Caco-2 (cell line): ENCODE data around the gene BTRC. TPM values are rescaled to one million over a fixed set of nuclear protein-coding genes. Genes with fewer than 3 reads are reported as not detected.

Experiments used
- BruUV-seq: library from RNA; stranded (reverse); fragments of 400-500 nt; replicated peaks from 2 replicates; lab custom pipeline; 2021; lab: Mats Ljungman, UMichigan
- CTCF ChIA-PET: fragments of 300-600 bp; sonication (Branson Sonifier 250); formaldehyde crosslinking; loops from one replicate; lab custom pipeline; 2022; ENCODE audit warnings: antibody characterized with exemption; lab: Charles Lee
- POLR2A ChIA-PET: fragments of 300-600 bp; sonication (Branson Sonifier 250); formaldehyde crosslinking; loops from one replicate; lab custom pipeline; 2022; ENCODE audit warnings: antibody characterized with exemption; lab: Charles Lee
- DNase-seq, 2 experiments: peaks; one replicate each; pipeline versions ENCODE4 v3.0.0 to v3.0.0-alpha.2; 2020 to 2022
- H3K27me3 ChIP-seq: replicated peaks from 2 replicates; pipeline ENCODE4 v1.6.0; 2011; ENCODE audit warnings: low read length; ENCODE audit not compliant: control insufficient read depth, insufficient read depth
- H3K36me3 ChIP-seq: 2 replicates; pipeline ENCODE4 v1.5.1; 2011; ENCODE audit warnings: low read length; ENCODE audit not compliant: control insufficient read depth, insufficient read depth
- H3K4me1 ChIP-seq: fragments of 250-450 bp; sonication (Bioruptor Pico); 2 replicates; pipeline ENCODE4 v1.5.1; 2020; ENCODE audit warnings: mild to moderate bottlenecking
- H3K4me3 ChIP-seq: 2 replicates; pipeline ENCODE4 v1.5.1; 2011; ENCODE audit warnings: low read depth, mild to moderate bottlenecking, control low read depth, low read length
- H3K9me3 ChIP-seq: fragments of 250-450 bp; sonication (Bioruptor Pico); 2 replicates; pipeline ENCODE4 v1.5.1; 2020; ENCODE audit warnings: mild to moderate bottlenecking, moderate library complexity
- H3K27ac Mint-ChIP-seq: one replicate; pipeline ENCODE4 v1.8.0; 2022; ENCODE audit warnings: mixed read lengths; ENCODE audit not compliant: unreplicated experiment
- H3K27me3 Mint-ChIP-seq: one replicate; pipeline ENCODE4 v1.8.0; 2022; ENCODE audit warnings: mixed read lengths; ENCODE audit not compliant: insufficient read depth, unreplicated experiment
- H3K36me3 Mint-ChIP-seq: one replicate; pipeline ENCODE4 v1.8.0; 2022; ENCODE audit warnings: mild to moderate bottlenecking, mixed read lengths; ENCODE audit not compliant: insufficient read depth, unreplicated experiment
- H3K4me1 Mint-ChIP-seq: one replicate; pipeline ENCODE4 v1.8.0; 2022; ENCODE audit warnings: low read depth, mixed read lengths; ENCODE audit not compliant: unreplicated experiment
- H3K4me3 Mint-ChIP-seq: one replicate; pipeline ENCODE4 v1.8.0; 2022; ENCODE audit warnings: mild to moderate bottlenecking, moderate library complexity, mixed read lengths; ENCODE audit not compliant: unreplicated experiment
- H3K9me3 Mint-ChIP-seq: one replicate; pipeline ENCODE4 v1.8.0; 2022; ENCODE audit warnings: mixed read lengths; ENCODE audit not compliant: unreplicated experiment
- intact Hi-C: fragments of 100-400 bp; cut with micrococcal nuclease; formaldehyde crosslinking; loops from one replicate; pipeline ENCODE4 v1.10.0; 2022; ENCODE audit not compliant: unreplicated experiment
- total RNA-seq: library from RNA; stranded (reverse); gene quantifications from 2 replicates; pipeline ENCODE4 v1.2.3, GENCODE V29; 2022
- TF ChIP-seq, protein P1 (sequence below), 2 experiments: fragments of 200-600 bp in 1 of 2; IDR thresholded peaks; 1 replicate in 1 of 2; 2 replicates in 1 of 2; pipeline versions ENCODE4 v1.5.1 to v1.8.0; 2011 to 2022; ENCODE audit warnings: antibody characterized with exemption in 1 of 2, control low read depth in 1 of 2, inconsistent platforms in 1 of 2, low read depth in 1 of 2, low read length in 1 of 2, mild to moderate bottlenecking in 1 of 2, moderate library complexity in 1 of 2; ENCODE audit not compliant: insufficient read depth in 1 of 2, severe bottlenecking in 1 of 2, unreplicated experiment in 1 of 2

BTRC gene
- total RNA-seq, 1 experiment from 2014 or later, result 19.6 TPM

DNA sequence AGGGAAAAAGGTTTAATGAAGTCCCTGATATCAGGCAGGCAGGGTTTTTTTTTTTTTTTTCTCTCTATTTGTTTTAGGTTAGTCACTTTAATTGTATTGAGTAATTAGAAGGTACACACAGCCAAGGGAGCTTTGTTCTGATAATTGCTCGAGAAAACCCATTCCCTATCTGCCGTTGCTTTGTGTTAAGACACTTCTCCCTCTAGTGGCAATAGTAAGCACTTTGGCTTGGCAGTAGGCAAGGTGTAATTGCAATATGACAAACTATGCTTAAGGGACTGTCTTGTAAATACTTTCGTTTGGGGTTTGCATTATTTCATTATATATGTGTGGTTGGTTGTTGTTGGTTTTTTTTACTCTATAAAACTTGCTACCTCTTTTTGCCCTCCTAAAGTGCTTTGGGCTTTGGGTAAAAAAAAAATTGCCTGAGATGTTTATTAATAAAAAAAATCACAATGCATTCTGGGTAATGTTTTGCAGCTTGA lies 113.4 kb downstream of the BTRC start:
- H3K27ac Mint-ChIP-seq, result no peak overlapping the region
- peaks cover under 1% of the 10 kb centered on the region for H3K9me3 Mint-ChIP-seq
- Histone ChIP-seq H3K4me1 (no peaks in the 10 kb centered on the region), H3K9me3 (no peaks in the 10 kb centered on the region), H3K27me3 (no peaks in the 10 kb centered on the region), H3K36me3 (no peaks in the 10 kb centered on the region), H3K4me3 (no peak overlapping the region)
- H3K36me3 Mint-ChIP-seq, result no peaks in the 10 kb centered on the region
- H3K4me3 Mint-ChIP-seq, result no peak overlapping the region
- ChIA-PET POLR2A (interaction anchor here (0.6 to 0.7 kb wide), 3 partner anchors 97 to 406 kb away, joined by 3 to 7 read pairs (median 3); partner anchors contain the start of gene KAZALD1), CTCF (interaction anchor here (0.5 to 2.4 kb wide), 22 partner anchors 14 to 495 kb away, joined by 3 to 19 read pairs (median 4); partner anchors contain the start of genes DPCD and POLL)
- DNase-seq, result peak; percentile 51 to 56
- BruUV-seq, result no TSS peak
- intact Hi-C loops, result loop anchor here (1.0 kb wide), 2 partner anchors 166 to 253 kb away; no protein-coding TSS in a partner anchor
- no peaks in the 10 kb centered on the region for H3K27me3 Mint-ChIP-seq
- H3K4me1 Mint-ChIP-seq, result no peaks in the 10 kb centered on the region
- TF ChIP-seq, protein P1, sequence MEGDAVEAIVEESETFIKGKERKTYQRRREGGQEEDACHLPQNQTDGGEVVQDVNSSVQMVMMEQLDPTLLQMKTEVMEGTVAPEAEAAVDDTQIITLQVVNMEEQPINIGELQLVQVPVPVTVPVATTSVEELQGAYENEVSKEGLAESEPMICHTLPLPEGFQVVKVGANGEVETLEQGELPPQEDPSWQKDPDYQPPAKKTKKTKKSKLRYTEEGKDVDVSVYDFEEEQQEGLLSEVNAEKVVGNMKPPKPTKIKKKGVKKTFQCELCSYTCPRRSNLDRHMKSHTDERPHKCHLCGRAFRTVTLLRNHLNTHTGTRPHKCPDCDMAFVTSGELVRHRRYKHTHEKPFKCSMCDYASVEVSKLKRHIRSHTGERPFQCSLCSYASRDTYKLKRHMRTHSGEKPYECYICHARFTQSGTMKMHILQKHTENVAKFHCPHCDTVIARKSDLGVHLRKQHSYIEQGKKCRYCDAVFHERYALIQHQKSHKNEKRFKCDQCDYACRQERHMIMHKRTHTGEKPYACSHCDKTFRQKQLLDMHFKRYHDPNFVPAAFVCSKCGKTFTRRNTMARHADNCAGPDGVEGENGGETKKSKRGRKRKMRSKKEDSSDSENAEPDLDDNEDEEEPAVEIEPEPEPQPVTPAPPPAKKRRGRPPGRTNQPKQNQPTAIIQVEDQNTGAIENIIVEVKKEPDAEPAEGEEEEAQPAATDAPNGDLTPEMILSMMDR (IDR thresholded peaks at IDR 0.05; ENCODE audit: insufficient read depth in 1 of 2, low read depth in 1 of 2, low read length in 1 of 2, severe bottlenecking in 1 of 2, unreplicated experiment in 1 of 2), result peak; percentile 84 to 90

DNA sequence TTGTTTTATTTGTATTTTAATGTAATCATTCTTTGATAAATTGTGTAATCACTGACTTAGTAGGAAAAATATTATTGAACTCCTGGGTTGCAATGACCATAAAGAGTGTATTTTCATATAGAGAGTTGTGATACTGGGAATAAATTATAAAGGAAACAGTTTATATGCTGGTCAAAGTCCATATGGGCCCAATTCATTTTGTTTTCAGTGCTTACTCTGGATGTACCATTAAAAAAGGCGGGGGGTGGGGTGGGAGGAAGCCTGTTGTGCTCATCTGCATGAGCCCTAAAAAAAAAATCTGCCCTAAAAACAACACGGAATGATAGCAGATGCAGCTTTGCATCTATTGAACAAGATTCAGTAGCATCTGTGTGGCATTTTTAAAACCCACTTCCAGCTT lies 114.2 kb downstream of the BTRC start:
- TF ChIP-seq, protein P1 (IDR thresholded peaks at IDR 0.05; ENCODE audit: insufficient read depth in 1 of 2, low read depth in 1 of 2, low read length in 1 of 2, severe bottlenecking in 1 of 2, unreplicated experiment in 1 of 2), result no peak

DNA sequence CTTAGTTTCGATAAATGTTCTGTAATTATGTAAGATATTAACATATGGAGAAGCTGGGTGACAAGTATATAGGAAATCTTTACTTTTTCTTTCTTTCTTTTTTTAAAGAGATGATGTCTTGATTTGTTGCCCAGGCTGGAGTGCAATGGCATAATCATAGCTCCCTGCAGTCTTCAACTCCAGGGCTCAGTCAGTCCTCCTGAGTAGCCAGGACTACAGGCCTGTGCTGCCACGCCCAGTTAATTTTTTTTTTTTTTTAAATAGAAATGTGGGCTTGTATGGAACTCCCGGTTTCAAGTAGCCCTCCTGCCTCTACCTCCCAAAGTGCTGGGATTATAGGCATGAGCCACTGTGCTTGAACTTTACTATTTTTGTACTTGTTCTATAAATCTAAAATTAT lies 122.4 kb downstream of the BTRC start:
- Mint-ChIP-seq H3K4me1 (no peaks in the 10 kb centered on the region), H3K4me3 (no peak overlapping the region), H3K36me3 (peaks cover 5% of the 10 kb centered on the region), H3K9me3 (peaks cover 11% of the 10 kb centered on the region), H3K27me3 (no peaks in the 10 kb centered on the region), H3K27ac (no peak overlapping the region)
- BruUV-seq, result no TSS peak
- TF ChIP-seq, protein P1 (IDR thresholded peaks at IDR 0.05; ENCODE audit: insufficient read depth in 1 of 2, low read depth in 1 of 2, low read length in 1 of 2, severe bottlenecking in 1 of 2, unreplicated experiment in 1 of 2), result no peak
- Histone ChIP-seq H3K36me3 (no peaks in the 10 kb centered on the region), H3K27me3 (no peaks in the 10 kb centered on the region), H3K9me3 (no peaks in the 10 kb centered on the region), H3K4me1 (no peaks in the 10 kb centered on the region), H3K4me3 (no peak overlapping the region)
- ChIA-PET CTCF (no interaction called here), POLR2A (interaction anchor here (1.1 kb wide), 1 partner anchor 18 kb away, joined by 3 read pairs; no protein-coding TSS in a partner anchor)
- DNase-seq, result no peak
- intact Hi-C loops, result no loop called here

More for the DNA sequence above, 114.2 kb downstream of the BTRC start:
- intact Hi-C loops, result no loop called here
- peaks cover 8% of the 10 kb centered on the region for H3K9me3 Mint-ChIP-seq
- Histone ChIP-seq H3K4me3 (no peak overlapping the region), H3K36me3 (no peaks in the 10 kb centered on the region), H3K27me3 (no peaks in the 10 kb centered on the region), H3K9me3 (no peaks in the 10 kb centered on the region), H3K4me1 (no peaks in the 10 kb centered on the region)
- no peak overlapping the region for H3K4me3 Mint-ChIP-seq
- no peaks in the 10 kb centered on the region for H3K4me1 Mint-ChIP-seq
- H3K27me3 Mint-ChIP-seq, result no peaks in the 10 kb centered on the region
- H3K36me3 Mint-ChIP-seq, result peaks cover 3% of the 10 kb centered on the region
- POLR2A ChIA-PET, result no interaction called here
- no TSS peak for BruUV-seq
- H3K27ac Mint-ChIP-seq, result no peak overlapping the region
- DNase-seq, result no peak
- CTCF ChIA-PET, result interaction anchor here (1.3 to 2.4 kb wide), 4 partner anchors 102 to 258 kb away, joined by 3 to 19 read pairs (median 9); no protein-coding TSS in a partner anchor
